Endothelial cell of coronary artery (primary cell): Measurements from ENCODE around the gene ACE. TPM values are rescaled to one million over a fixed set of nuclear protein-coding genes. Genes with fewer than 3 reads are reported as not detected.

ENCODE experiments used
- total RNA-seq: library from RNA; depleted of rRNA; stranded (reverse); fragments of >200 nt; gene quantifications from 2 replicates; pipeline ENCODE4 v1.2.3, GENCODE V29; 2014

Gene ACE
- 27.5 and 46.8 TPM in 2 replicates for total RNA-seq

GRCh38 chr17:63476854-63477479 lies at the start of gene ACE:
Gene ACE, plus strand, starts transcription at chr17:63477061. Its CDS starts 34 bp downstream, at chr17:63477095.

GRCh38 chr17:63445954-63446752 lies 30.7 kb upstream of the ACE start, which contains the start of gene CYB561:
Gene CYB561, minus strand, starts transcription at chr17:63446306. Its CDS starts 8,759 bp downstream, at chr17:63437547.

DNA sequence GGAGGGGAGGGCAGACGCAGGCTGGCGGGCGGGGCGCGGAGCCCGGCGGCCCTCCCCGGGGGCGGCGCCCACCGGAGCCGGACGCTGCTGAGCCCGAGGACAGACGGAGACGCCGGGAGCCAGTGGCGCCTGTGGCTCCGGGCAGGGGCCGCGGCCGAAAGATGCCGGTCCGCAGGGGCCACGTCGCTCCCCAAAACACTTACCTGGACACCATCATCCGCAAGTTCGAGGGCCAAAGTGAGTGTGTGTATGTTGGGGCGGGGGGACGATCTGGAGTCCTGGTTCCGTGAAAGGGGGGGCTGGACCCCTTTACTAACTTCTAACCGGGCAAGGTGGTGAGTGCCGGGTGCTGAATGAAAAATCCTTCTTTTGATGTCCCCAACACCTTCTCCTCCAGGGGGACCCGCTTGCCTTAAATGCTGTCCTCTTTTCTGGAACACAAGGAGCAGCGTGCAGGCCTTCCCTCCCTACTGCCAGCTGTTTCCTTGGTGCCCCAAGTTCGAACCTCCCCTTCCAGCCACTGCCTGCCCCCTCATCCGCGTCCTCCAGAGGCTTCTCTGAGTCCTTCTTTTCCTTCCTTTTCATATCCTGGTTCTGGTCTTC lies 46.5 kb downstream of the ACE start, which contains the start of gene KCNH6:
KCNH6 (plus strand) TSS at position 106 of the 603 bp plus-strand sequence; CDS start at position 162, 56 bp downstream.

Other genes with a start within 250 kb of the ACE start
- 15.7 and 25.3 TPM in 2 replicates for gene CYB561, start 30.8 kb upstream of the ACE start, total RNA-seq
- not detected in 2 replicates for gene KCNH6, start 46.3 kb downstream of the ACE start, total RNA-seq
- gene DCAF7, start 73.4 kb downstream of the ACE start, total RNA-seq: 19.0 and 21.5 TPM in 2 replicates
- gene TACO1, start 123.8 kb downstream of the ACE start, total RNA-seq: 16.4 and 18.2 TPM in 2 replicates
- 78.2 and 83.7 TPM in 2 replicates for gene MAP3K3, start 145.4 kb downstream of the ACE start, total RNA-seq
- gene LIMD2, start 223.1 kb downstream of the ACE start, total RNA-seq: 13.8 and 24.0 TPM in 2 replicates